GM18526 (cell line): ENCODE measurements around the gene SLC22A9.

Source experiments
- POLR2A ChIP-seq: IDR thresholded peaks from 3 replicates; pipeline ENCODE4 v1.6.1; 2011; ENCODE audit not compliant: insufficient read length; ENCODE audit errors: extremely low read depth

The SLC22A9 gene

GRCh38 chr11:63369165-63369970 lies at the start of gene SLC22A9:
Gene SLC22A9 (plus strand): TSS chr11:63369785. CDS start chr11:63370057, 272 bp downstream.
- no peak for TF ChIP-seq POLR2A

GRCh38 chr11:63321723-63322122 lies 47.9 kb upstream of the SLC22A9 start:
- TF ChIP-seq POLR2A: no peak

GRCh38 chr11:63337070-63337469 lies 32.5 kb upstream of the SLC22A9 start:
- TF ChIP-seq POLR2A: no peak

- TF ChIP-seq POLR2A: no peak
These were observed 26.5 kb upstream of the SLC22A9 start for GRCh38 chr11:63343130-63343529.

GRCh38 chr11:63352144-63352543 lies 17.4 kb upstream of the SLC22A9 start:
- TF ChIP-seq POLR2A: no peak

GRCh38 chr11:63362196-63362793 lies 7.3 kb upstream of the SLC22A9 start:
- TF ChIP-seq POLR2A: no peak

GRCh38 chr11:63369971-63370588 lies 495 bp downstream of the SLC22A9 start:
- no peak for TF ChIP-seq POLR2A

GRCh38 chr11:63371396-63371795 lies 1.8 kb downstream of the SLC22A9 start:
- TF ChIP-seq POLR2A: no peak

GRCh38 chr11:63375434-63375833 lies 5.8 kb downstream of the SLC22A9 start:
- TF ChIP-seq POLR2A: no peak

- TF ChIP-seq POLR2A: no peak
These were observed 10.5 kb downstream of the SLC22A9 start for GRCh38 chr11:63380130-63380529.

GRCh38 chr11:63395697-63396096 lies 26.1 kb downstream of the SLC22A9 start:
- TF ChIP-seq POLR2A: no peak

GRCh38 chr11:63404161-63404935 lies 34.8 kb downstream of the SLC22A9 start:
- no peak for TF ChIP-seq POLR2A

- TF ChIP-seq POLR2A: no peak
These were observed 35.5 kb downstream of the SLC22A9 start for GRCh38 chr11:63405114-63405513.

GRCh38 chr11:63406458-63406857 lies 36.9 kb downstream of the SLC22A9 start:
- no peak for TF ChIP-seq POLR2A

- TF ChIP-seq POLR2A: no peak
These were observed 47.7 kb downstream of the SLC22A9 start for GRCh38 chr11:63417174-63417852.

- no peak for TF ChIP-seq POLR2A
These were observed 58.5 kb downstream of the SLC22A9 start for GRCh38 chr11:63427971-63428508.
